GM12801 (cell line): Measurements from ENCODE around the gene TM7SF2.

ENCODE experiments used
- CTCF ChIP-seq: IDR thresholded peaks from one replicate; pipeline ENCODE4 v1.5.1; 2011; ENCODE audit warnings: control low read depth; ENCODE audit not compliant: insufficient read length; ENCODE audit errors: extremely low read depth

TM7SF2 gene

GRCh38 chr11:65151331-65151899 is 39.7 kb downstream of the TM7SF2 start:
- TF ChIP-seq CTCF = no peak

GRCh38 chr11:65152122-65152521 is 40.5 kb downstream of the TM7SF2 start:
- no peak for TF ChIP-seq CTCF

- TF ChIP-seq CTCF = no peak
Measured at GRCh38 chr11:65156256-65156655, 44.6 kb downstream of the TM7SF2 start.

- TF ChIP-seq CTCF = no peak
Measured at GRCh38 chr11:65156926-65157325, 45.3 kb downstream of the TM7SF2 start.

- no peak for TF ChIP-seq CTCF
Measured at GRCh38 chr11:65157336-65157735, 45.7 kb downstream of the TM7SF2 start.

GRCh38 chr11:65159012-65159411 is 47.3 kb downstream of the TM7SF2 start:
- no peak for TF ChIP-seq CTCF

GRCh38 chr11:65160643-65161042 is 49.0 kb downstream of the TM7SF2 start:
- TF ChIP-seq CTCF = no peak
